Measurements from ENCODE around the gene FXYD3. TPM values are rescaled to one million over a fixed set of nuclear protein-coding genes. Genes with fewer than 3 reads are reported as not detected.

The FXYD3 gene
- total and polyA plus RNA-seq, 2 of the 13 experiments (the other 11 are each of a cell fraction or from before 2014, with no cell fraction given), result 4.9 TPM; not detected in 1

DNA sequence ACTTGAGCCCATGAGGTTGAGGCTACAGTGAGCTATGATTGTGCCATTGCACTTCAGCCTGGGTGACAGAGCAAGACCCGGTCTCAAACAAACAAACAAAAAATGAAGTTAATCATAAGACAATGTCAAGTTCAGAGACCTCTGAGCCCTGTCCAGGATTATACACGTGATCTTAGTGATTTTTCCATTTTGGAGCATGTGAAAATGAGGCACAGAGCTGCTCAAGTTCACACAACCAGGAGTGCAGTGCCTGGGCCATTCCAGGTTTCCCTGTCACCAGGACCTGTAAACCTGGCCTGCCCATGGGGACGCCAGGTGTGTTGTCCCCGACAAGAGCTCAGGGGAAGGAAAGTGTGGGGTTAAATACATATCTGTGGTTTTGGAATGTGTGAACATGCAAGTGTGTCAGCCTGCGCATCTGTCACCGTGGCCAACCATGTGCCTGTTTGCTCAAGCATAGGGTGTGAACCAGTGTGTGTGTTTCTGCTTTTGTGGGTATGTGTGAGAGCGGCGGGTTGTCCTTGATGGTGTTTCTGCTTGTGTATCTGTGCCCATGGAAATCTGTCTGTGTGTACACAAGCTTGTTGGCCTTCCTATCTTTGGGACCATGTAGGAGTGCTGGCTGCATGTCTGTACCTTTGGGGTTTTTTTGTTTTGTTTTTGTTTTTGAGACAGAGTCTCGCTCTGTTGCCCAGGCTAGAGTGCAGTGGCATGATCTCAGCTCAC, 21.5 kb downstream of the FXYD3 start (continued):
- TF ChIP-seq, protein P1, sequence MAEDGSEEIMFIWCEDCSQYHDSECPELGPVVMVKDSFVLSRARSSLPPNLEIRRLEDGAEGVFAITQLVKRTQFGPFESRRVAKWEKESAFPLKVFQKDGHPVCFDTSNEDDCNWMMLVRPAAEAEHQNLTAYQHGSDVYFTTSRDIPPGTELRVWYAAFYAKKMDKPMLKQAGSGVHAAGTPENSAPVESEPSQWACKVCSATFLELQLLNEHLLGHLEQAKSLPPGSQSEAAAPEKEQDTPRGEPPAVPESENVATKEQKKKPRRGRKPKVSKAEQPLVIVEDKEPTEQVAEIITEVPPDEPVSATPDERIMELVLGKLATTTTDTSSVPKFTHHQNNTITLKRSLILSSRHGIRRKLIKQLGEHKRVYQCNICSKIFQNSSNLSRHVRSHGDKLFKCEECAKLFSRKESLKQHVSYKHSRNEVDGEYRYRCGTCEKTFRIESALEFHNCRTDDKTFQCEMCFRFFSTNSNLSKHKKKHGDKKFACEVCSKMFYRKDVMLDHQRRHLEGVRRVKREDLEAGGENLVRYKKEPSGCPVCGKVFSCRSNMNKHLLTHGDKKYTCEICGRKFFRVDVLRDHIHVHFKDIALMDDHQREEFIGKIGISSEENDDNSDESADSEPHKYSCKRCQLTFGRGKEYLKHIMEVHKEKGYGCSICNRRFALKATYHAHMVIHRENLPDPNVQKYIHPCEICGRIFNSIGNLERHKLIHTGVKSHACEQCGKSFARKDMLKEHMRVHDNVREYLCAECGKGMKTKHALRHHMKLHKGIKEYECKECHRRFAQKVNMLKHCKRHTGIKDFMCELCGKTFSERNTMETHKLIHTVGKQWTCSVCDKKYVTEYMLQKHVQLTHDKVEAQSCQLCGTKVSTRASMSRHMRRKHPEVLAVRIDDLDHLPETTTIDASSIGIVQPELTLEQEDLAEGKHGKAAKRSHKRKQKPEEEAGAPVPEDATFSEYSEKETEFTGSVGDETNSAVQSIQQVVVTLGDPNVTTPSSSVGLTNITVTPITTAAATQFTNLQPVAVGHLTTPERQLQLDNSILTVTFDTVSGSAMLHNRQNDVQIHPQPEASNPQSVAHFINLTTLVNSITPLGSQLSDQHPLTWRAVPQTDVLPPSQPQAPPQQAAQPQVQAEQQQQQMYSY (CRISPR knock-in tag; IDR thresholded peaks at IDR 0.05), result peak; percentile 85; the same call in 1 of the 2 replicates
- TF ChIP-seq IRF2 (CRISPR knock-in tag; IDR thresholded peaks at IDR 0.05) (peak; percentile 57; the same call in 1 of the 2 replicates), ZSCAN31 (CRISPR knock-in tag; IDR thresholded peaks at IDR 0.05; ENCODE audit: low read depth) (no peak), ZNF224 (CRISPR knock-in tag; IDR thresholded peaks at IDR 0.05) (no peak), CHD2 (IDR thresholded peaks at IDR 0.05; ENCODE audit: low read depth, low read length) (no peak), ZNF83 (CRISPR knock-in tag; IDR thresholded peaks at IDR 0.05; ENCODE audit: borderline replicate concordance) (no peak), TBX3 (IDR thresholded peaks at IDR 0.05; ENCODE audit: borderline replicate concordance) (peak; percentile 87; the same call in 1 of the 2 replicates), PATZ1 (CRISPR knock-in tag; IDR thresholded peaks at IDR 0.05) (no peak), ZNF253 (CRISPR knock-in tag; IDR thresholded peaks at IDR 0.05; ENCODE audit: borderline replicate concordance) (no peak), TARDBP (CRISPR knock-in tag; IDR thresholded peaks at IDR 0.05) (no peak)
- TF ChIP-seq, protein P2, sequence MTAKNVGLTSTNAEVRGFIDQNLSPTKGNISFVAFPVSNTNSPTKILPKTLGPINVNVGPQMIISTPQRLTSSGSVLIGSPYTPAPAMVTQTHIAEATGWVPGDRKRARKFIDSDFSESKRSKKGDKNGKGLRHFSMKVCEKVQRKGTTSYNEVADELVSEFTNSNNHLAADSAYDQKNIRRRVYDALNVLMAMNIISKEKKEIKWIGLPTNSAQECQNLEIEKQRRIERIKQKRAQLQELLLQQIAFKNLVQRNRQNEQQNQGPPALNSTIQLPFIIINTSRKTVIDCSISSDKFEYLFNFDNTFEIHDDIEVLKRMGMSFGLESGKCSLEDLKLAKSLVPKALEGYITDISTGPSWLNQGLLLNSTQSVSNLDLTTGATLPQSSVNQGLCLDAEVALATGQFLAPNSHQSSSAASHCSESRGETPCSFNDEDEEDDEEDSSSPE (CRISPR knock-in tag; IDR thresholded peaks at IDR 0.05), result no peak
- TF ChIP-seq, protein P3, sequence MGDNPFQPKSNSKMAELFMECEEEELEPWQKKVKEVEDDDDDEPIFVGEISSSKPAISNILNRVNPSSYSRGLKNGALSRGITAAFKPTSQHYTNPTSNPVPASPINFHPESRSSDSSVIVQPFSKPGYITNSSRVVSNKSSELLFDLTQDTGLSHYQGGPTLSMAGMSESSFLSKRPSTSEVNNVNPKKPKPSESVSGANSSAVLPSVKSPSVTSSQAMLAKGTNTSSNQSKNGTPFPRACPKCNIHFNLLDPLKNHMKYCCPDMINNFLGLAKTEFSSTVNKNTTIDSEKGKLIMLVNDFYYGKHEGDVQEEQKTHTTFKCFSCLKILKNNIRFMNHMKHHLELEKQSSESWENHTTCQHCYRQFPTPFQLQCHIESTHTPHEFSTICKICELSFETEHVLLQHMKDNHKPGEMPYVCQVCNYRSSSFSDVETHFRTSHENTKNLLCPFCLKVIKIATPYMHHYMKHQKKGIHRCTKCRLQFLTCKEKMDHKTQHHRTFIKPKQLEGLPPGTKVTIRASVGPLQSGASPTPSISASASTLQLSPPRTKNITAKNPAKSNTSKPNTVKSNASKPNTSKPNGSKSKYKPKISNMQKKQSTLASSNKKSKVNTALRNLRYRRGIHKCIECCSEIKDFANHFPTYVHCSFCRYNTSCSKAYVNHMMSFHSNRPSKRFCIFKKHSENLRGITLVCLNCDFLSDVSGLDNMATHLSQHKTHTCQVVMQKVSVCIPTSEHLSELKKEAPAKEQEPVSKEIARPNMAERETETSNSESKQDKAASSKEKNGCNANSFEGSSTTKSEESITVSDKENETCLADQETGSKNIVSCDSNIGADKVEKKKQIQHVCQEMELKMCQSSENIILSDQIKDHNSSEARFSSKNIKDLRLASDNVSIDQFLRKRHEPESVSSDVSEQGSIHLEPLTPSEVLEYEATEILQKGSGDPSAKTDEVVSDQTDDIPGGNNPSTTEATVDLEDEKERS (CRISPR knock-in tag; IDR thresholded peaks at IDR 0.05), result no peak
- TF ChIP-seq, protein P4, sequence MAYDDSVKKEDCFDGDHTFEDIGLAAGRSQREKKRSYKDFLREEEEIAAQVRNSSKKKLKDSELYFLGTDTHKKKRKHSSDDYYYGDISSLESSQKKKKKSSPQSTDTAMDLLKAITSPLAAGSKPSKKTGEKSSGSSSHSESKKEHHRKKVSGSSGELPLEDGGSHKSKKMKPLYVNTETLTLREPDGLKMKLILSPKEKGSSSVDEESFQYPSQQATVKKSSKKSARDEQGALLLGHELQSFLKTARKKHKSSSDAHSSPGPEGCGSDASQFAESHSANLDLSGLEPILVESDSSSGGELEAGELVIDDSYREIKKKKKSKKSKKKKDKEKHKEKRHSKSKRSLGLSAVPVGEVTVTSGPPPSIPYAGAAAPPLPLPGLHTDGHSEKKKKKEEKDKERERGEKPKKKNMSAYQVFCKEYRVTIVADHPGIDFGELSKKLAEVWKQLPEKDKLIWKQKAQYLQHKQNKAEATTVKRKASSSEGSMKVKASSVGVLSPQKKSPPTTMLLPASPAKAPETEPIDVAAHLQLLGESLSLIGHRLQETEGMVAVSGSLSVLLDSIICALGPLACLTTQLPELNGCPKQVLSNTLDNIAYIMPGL (CRISPR knock-in tag; IDR thresholded peaks at IDR 0.05; ENCODE audit: borderline replicate concordance in 1 of 2, low read depth in 1 of 2), result 0 out of 4 replicates have a peak, but pooled peaks of 1 of the 2 experiments have one; percentile 43
- TF ChIP-seq, protein P5, sequence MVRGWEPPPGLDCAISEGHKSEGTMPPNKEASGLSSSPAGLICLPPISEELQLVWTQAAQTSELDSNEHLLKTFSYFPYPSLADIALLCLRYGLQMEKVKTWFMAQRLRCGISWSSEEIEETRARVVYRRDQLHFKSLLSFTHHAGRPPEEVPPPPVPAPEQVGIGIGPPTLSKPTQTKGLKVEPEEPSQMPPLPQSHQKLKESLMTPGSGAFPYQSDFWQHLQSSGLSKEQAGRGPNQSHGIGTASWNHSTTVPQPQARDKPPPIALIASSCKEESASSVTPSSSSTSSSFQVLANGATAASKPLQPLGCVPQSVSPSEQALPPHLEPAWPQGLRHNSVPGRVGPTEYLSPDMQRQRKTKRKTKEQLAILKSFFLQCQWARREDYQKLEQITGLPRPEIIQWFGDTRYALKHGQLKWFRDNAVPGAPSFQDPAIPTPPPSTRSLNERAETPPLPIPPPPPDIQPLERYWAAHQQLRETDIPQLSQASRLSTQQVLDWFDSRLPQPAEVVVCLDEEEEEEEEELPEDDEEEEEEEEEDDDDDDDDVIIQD (CRISPR knock-in tag; IDR thresholded peaks at IDR 0.05; ENCODE audit: low read depth), result no peak
